ENCODE results near the gene UBD. TPM values are rescaled to one million over a fixed set of nuclear protein-coding genes. Genes with fewer than 3 reads are reported as not detected.

Gene UBD
- total RNA-seq, 1 donor from 2014 or later = 1.0 TPM

DNA sequence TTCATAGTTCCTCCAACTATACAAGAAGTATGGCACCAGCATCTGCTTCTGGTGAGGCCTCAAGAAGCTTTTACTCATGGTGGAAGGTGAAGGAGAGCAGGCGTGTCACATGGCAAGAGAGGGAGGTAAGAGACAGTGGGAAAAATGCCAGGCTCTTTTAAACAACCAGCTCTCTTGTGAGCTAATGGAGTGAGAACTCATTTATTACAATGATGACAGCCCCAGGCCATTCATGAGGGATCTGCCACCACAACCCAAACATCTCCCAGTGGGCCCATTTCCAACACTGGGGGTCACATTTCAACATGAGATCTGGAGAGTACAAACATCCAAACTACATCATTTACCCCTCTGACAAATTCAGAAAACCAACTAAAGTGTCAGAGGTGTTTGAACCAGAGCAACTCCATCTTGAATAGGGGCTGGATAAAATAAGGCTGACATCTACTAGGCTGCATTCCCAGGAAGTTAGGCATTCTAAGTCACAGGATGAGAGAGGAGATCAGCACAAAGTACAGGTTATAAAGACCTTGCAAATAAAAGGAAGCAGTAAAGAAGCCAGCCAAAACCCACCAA, 2.2 kb upstream of the UBD start:
- intact Hi-C loops (cut with micrococcal nuclease) = no loop called here

DNA sequence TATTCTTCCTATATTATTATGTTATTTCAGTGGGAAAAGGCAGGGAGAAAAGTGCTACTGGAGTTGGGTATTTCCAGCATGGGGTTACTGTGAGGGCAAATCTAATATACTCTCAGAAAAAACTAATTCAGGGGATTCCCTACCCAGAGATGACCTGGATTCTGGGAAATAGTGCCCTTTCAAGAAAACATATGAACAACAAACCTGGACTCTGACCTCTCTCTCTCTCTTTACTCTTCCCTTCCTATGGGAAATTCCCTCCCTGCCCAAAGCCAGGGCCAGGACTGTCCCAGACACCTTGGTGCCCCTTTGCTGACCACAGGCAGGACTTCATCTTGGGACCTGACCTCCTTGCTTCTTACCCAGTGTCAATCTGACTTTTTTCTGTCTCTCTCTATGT, 1.6 kb upstream of the UBD start:
- intact Hi-C loops (cut with micrococcal nuclease) = no loop called here

DNA sequence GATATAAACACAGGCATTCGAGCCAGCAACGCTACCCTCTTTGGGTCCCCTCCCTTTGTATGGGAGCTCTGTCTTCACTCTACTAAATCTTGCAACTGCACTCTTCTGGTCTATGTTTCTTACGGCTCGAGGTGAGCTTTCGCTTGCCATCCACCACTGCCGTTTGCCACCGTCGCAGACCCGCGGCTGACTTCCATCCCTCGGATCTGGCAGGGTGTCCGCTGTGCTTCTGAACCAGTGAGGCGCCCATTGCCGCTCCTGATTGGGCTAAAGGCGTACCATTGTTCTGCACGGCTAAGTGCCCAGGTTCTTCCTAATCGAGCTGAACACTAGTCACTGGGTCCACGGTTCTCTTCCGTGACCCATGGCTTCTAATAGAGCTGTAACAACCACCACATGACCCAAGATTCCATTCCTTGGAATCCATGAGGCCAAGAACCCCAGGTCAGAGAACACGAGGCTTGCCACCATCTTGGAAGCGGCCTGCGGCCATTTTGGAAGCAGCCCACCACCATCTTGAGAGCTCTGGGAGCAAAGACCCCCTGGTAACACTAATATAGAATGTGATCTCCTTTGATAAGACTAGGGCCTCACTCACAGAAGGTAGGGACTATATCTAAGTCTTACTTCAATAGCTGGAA, 973 bp downstream of the UBD start:
- intact Hi-C loops (cut with micrococcal nuclease) = no loop called here

DNA sequence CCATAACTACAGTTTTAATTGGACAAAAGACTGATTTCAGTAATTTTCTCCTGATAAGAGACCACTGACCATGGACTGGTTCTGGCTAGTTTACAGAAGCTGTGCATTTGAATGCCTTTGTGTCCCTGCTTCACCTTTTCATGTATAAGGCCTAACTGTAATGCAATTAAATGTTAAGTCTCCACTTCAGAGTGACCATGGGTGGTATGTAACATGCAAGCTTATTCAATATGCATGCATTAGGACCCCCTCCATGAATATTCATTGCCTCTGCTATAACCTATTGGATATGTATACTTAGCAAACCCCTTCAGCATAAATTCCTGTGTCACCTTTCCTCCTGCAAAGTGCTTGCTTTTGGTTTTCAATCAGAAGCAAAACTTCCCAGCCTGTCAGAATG, 2.2 kb downstream of the UBD start:
- intact Hi-C loops (cut with micrococcal nuclease) = no loop called here

DNA sequence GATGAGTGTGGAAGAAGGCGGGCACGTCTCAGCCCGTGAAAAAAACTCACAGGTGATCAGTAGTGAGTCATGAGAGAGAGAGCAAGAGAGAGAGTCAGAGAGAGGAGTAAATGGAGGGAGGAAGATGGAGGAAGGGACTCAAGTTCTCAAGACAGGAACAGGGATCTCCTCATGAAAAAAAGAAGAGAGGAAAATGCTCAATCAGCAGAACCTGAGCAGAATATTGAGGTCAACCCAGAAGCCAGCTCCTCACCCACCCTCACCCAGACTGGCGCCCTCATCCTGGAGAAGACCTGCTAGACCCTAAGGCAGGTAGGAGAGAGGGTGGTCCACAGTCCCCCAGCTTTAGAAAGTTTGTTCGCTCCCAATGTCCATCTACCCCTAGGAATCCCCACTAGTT, 4.8 kb downstream of the UBD start:
- intact Hi-C loops (cut with micrococcal nuclease) = no loop called here

DNA sequence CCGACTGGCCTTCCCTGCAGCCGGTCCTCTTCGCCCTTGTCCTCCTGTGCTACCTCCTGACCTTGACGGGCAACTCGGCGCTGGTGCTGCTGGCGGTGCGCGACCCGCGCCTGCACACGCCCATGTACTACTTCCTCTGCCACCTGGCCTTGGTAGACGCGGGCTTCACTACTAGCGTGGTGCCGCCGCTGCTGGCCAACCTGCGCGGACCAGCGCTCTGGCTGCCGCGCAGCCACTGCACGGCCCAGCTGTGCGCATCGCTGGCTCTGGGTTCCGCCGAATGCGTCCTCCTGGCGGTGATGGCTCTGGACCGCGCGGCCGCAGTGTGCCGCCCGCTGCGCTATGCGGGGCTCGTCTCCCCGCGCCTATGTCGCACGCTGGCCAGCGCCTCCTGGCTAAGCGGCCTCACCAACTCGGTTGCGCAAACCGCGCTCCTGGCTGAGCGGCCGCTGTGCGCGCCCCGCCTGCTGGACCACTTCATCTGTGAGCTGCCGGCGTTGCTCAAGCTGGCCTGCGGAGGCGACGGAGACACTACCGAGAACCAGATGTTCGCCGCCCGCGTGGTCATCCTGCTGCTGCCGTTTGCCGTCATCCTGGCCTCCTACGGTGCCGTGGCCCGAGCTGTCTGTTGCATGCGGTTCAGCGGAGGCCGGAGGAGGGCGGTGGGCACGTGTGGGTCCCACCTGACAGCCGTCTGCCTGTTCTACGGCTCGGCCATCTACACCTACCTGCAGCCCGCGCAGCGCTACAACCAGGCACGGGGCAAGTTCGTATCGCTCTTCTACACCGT, 6.1 kb downstream of the UBD start:
- intact Hi-C loops (cut with micrococcal nuclease) = no loop called here

DNA sequence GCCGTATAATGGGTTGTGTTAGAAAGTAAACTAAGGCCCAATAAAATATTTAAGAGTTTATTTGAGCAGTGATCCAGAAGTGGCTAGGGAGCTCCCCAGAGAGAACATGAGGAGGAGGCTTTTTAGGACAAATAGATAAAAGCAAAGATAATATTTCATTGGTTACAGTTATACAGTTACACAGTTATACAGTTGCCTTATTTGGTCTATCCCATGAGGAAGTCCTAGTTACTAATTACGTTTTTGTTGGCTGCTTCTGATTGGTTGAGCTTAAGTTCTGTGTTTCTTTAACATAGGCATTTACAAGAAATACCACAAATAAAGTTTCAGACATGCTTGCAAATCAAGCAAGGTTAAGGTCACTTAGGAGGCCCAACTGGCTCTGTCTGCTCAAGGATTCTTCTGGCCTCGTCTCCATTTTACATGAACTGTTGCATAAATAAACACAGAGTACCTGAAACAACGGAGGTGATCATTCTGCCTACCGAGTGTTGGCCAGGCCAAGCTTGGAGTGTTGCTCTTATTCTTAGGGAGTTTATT, 7.0 kb downstream of the UBD start:
- intact Hi-C loops (cut with micrococcal nuclease) = no loop called here

DNA sequence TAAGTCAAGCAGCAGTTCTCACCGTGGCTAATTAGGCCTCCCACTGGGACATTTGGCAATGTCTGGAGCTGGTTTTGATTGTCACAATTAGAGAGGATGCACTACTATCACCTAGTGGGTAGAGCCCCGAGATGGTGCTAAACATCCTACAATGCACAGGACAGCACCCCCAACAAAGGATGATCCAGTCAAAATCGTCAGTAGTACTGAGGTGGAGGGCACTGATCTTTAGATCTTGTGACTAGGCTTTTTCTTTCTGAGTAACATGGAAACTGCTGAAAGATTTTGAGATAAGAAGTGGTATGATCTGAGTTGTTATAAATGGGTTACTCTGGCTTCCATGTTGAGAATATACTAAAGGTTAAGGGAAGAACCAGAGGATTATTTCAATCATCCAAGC, 12.0 kb downstream of the UBD start:
- intact Hi-C loops (cut with micrococcal nuclease) = no loop called here

DNA sequence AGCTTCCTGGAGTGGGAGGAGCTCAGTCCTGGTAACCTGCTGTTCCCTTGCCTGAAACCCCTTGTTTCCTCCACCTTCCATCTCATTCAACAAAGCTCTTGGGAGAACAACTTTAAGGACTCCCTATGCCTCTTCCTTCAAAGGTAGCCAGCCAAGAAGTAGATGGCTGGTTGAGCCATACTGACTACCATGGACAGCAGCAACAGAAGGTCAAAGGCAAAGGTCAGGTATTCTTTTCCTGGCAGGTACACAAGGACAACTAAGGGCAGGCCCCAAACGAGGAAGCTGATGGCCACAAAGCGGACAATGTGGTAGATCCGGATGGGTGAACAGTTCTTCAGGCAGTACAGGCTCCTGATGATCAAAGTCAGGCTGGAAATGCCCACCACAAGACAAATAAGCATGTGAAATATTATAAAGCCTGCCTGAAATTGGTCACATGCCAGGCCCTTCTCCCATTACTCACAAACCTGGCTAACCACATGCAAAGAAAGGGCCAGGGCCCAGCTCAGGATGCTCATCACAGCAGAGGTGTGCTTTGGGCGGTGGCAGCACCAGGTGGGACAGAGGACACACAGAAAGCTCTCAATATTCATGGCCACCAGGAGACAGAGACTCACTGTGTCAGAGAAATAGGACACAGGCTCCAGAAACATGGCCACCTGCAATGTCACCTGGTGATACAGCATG, 21.7 kb downstream of the UBD start:
- intact Hi-C loops (cut with micrococcal nuclease) = no loop called here

DNA sequence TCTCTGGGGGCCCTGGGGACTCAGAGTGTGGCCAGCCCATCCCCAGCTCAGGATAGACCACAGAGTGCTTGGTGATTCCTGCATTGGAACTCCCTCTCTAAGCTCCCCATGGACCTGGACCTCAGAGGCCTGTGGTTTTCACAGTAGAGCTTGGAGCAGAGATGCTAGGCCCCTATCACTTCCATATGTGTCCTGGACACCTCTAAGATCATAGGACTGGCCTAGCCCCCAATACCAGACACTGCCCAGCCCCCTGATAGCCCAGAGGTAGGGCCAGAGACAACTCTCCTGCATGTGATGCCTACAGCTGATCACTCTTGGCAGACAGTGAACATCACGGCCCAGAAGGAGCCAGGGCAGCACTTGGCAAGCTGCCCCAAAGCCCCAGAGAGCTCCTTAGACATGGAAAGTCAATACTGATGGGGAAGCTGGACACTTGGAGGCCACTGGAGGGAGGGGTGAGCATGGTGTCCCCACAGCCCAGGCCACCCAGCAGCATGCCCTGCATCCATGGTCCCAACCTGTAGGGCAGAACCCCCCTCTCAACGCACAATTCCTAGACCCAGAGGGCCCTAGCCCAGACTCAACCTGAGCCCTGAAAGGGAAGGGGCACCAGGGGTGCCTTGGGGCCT, 27.1 kb downstream of the UBD start:
- intact Hi-C loops (cut with micrococcal nuclease) = no loop called here

DNA sequence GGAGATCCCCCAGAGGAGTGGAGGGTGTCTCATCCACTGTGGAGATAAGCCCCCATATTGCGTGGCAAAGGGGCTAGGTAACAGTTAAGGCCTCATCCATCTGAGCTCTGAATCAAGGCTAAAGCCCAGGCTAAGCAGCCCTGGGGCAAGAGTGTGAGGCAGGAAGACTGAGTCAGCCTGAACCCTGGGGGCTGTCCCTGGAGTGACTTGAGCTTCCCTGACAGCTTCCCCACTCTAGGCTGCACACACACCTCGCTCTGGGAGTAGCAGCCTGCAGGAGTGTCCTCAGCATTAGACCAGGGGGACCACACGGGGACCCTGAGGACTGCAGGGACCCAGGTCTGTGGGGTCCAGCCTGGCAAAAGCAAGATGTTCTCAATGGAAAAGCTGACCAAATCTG, 27.9 kb downstream of the UBD start:
- intact Hi-C loops (cut with micrococcal nuclease) = no loop called here

DNA sequence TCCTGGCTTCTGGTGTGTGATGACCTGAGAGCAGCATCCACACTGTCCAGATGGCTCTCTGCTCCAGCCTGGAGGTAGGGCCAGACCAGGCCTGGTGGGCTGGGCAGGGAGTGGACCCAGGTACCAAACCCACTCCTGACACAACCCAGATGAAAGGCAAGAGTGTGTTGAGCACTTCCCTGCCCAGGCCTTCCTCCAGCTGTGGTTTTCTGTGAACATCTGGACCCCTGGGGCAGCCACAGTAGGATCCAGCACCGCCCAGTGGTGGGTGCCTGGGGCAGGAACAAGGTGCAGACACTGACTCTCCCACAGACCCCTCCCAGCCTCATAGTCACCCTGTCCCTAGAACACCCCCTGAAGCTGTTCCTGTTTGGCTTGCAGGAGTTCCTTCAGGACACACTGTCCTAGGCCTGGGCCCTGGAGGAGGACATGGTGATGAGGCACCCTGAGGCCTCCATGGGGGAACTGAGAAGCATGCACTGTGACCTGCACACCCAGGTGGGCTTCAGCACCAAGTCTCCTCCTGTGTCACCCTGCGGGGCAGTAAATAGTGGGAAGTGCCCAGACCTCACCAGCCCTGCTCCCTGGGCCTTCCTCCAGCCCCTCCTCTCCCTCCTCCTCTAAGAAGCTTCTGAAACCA, 28.7 kb downstream of the UBD start:
- intact Hi-C loops (cut with micrococcal nuclease) = no loop called here

DNA sequence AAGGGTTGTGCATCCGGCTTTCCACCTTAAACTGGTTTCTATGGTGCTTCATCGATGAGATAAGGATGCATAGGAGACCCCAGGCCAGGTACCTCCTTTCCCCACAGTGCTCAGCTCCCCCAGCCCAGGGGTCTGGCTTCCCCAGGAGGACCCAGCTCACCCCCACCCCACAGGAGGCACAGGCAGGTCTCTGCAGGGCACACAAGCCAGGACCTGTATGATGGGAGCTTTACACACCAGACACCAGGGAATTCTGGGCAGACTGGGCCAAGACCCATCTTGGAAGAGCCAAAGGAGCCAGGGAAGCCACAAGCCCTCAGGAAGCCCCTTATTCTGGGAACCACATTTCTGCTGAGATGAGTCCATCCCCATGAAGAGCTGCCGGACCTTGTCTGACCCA, 29.6 kb downstream of the UBD start:
- intact Hi-C loops (cut with micrococcal nuclease) = no loop called here

DNA sequence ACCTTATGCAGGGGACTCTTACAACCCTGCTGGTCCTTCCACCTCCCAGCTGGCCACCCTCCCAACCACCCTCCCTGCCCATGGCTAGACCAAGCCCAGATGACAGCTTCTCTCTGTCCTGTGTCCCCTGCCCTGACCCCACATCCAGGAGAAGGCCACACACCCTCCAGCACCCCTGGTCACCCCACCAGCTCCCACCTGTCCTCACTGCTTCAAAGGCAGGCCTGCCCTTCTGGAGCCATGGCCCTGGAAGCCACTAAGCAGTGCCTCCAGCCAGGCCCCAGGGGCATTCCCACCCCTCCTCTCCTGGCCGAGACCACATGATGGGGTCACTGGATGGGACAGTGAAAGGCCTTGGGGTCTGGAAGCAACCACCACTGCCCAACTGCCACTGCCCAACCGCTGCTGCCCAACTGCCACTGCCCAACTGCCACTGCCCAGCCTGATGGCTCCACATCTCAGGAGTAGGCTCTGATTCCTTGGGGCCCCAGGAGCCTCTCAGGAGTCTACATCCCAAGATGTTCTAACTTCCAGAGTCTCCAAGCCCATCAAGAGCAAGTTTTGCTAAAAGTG, 30.5 kb downstream of the UBD start:
- intact Hi-C loops (cut with micrococcal nuclease) = no loop called here

DNA sequence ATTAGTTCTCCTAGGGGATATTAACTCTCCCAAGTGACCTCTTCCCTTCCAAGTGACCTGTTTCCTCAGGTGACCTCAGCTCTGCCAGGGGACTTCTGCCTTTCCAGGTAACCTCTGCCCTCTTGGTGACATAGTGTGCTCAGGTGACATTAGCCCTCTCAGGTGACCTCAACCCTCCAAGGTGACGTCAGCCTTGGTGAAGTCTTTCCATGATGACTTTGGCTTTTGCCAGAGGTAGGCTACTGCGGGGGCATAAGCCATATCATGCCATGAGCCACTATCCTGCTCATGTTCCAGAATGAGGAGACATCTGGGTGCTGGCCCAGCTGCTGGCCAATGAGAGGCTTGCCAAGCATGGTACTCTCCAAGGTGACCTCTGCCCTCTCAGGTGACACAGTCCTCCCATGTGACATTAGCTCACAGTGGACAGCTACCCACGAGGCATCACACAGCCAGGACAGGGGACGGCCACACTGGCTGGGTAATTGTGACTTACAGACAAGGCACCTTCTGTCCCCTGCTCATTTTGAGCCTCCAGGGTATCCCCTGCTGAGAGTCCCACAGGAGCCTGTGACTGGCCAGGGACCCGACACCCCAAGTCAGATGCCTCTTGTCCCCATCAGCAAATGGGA, 31.1 kb downstream of the UBD start:
- intact Hi-C loops (cut with micrococcal nuclease) = no loop called here

DNA sequence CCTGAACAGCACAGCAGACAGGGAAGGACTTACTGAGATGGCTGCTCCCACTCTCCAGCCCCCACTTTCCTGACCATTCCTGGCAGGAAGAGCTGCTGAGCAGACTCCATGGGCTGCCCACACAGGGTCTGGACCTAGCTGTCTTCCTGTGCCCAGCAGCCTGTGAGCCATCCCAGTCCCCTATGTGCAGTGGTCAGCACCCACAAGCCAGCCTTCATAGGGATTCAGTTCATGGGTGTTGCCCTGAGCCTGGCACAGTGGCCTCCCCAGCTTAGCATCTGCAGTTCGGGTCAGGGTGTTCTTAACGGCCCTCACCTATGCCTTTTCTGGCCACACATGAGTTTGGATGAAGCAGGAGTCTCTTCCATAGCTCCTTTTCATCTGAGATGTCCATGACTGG, 32.0 kb downstream of the UBD start:
- intact Hi-C loops (cut with micrococcal nuclease) = no loop called here

DNA sequence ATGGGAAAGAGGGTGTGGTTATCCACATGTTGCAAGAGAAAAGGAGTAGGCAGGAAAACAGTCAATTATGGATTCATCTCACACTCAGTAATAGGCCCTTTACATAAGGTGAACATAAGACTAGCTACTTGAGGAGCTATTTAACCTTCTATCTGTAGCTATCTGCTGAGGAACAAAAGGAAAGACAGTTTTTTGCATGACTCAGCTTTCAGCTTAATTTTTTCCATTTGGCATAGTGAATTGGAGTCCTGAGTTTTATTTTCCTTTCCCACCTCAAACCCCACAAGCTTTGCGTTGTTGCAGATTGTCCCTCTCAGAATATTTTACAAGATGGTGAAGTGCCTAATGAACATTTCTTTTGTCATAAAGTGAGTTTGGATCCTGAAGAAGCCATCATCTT, 32.4 kb downstream of the UBD start:
- intact Hi-C loops (cut with micrococcal nuclease) = no loop called here

DNA sequence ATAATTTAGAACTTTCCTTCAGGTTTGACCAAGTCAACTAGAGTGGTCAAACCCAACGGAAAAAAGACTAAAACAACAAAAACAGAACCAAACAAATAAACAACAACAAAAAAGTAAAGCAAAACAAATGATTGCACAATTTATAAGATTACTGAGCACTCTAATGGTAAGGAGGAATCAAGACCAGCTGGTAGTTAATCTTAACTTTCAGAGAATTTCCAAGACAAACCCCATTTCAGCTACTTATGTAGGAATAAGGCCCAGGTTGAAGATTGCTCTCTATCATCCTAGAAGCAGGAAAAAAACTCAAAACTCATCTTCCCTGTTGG, 34.3 kb downstream of the UBD start:
- intact Hi-C loops (cut with micrococcal nuclease) = no loop called here

DNA sequence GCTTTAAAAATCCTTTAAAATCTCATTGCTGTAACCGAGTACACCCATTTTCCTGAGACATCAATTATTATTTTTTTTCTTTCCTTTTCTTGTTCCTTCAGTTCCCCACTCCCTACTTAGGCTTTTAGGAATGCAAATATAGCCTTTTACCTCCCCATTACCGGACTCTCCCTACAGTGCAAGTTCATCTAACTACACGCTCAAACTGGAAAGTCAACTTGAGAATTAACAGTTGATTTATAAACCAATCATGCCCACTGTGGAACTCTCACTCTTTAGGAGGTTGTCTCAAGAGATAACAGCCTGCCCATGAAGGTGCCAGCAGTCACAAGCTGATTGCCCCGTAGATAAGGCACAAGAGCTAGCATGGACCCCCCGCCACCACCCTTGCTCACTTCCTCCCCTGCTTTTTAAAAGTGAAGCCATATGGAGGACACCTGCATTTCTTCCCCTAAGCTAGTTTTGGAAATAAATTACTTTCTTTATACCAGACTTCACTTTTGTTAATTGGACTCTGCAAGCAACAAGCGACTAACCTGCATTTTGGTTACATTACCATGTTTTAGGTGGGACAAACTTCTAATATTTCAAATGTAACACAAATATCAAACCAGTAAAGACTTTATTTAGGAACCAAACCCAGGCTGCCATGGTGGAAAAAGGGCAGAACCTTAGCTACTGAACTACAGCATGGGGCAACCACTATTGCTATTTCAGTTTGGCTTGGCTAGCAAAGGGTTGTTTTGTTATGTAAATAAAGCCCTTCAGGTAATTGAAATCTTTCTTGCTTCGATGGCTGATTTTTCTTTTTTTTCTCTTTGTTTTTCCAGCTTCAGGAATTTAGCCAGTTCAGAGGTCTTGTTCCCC, 34.9 kb downstream of the UBD start:
- intact Hi-C loops (cut with micrococcal nuclease) = no loop called here

Data from T-helper 2 cell treated with Interferon-gamma antibody and Interleukin-4, amounts not matched to agents 100 ng/mL and 5 ng/mL, for 36 hours (primary cell).